ENCODE measurements around the gene AKR1B1. TPM values are rescaled to one million over a fixed set of nuclear protein-coding genes. Genes with fewer than 3 reads are reported as not detected.

Gene AKR1B1
- total RNA-seq, 1 experiment from 2014 or later: 96.2 TPM

GRCh38 chr7:134447383-134447782 lies 11.5 kb downstream of the AKR1B1 start:
- no peaks in the 10 kb centered on the region for H4K20me1 ChIP-seq (ENCODE audit: insufficient read depth, low read depth, low read length)
- H3K4me3 ChIP-seq (ENCODE audit: low read length): no peak overlapping the region
- no peak overlapping the region for H3K4me2 ChIP-seq (ENCODE audit: low read depth, low read length, poor library complexity, severe bottlenecking)
- H3K27ac ChIP-seq (ENCODE audit: low read length): no peak overlapping the region
- no peak overlapping the region for H2AFZ ChIP-seq (ENCODE audit: low read length)
- H3K27me3 ChIP-seq (ENCODE audit: low read length): no peaks in the 10 kb centered on the region
- H3K9me2 ChIP-seq (replicated peaks; ENCODE audit: insufficient read depth, low read length): no peaks in the 10 kb centered on the region
- no peak for DNase-seq
- H3K4me1 ChIP-seq (ENCODE audit: low read length): no peaks in the 10 kb centered on the region
- no peak overlapping the region for H3K9ac ChIP-seq (ENCODE audit: low read length)
- H3K79me2 ChIP-seq (ENCODE audit: low read length): peaks cover 12% of the 10 kb centered on the region
- peaks cover 12% of the 10 kb centered on the region; the same call in 1 of the 2 replicates for H3K36me3 ChIP-seq (ENCODE audit: insufficient read depth, low read length)
- H3K9me3 ChIP-seq (ENCODE audit: low read length): no peaks in the 10 kb centered on the region

- Histone ChIP-seq H3K4me2 (ENCODE audit: low read depth, low read length, poor library complexity, severe bottlenecking) (no peak overlapping the region), H3K4me3 (ENCODE audit: low read length) (no peak overlapping the region), H4K20me1 (ENCODE audit: insufficient read depth, low read depth, low read length) (no peaks in the 10 kb centered on the region), H3K36me3 (ENCODE audit: insufficient read depth, low read length) (peaks cover 12% of the 10 kb centered on the region; the same call in 1 of the 2 replicates), H3K79me2 (ENCODE audit: low read length) (peaks cover 7% of the 10 kb centered on the region), H3K9me3 (ENCODE audit: low read length) (no peaks in the 10 kb centered on the region), H3K27me3 (ENCODE audit: low read length) (no peaks in the 10 kb centered on the region), H3K4me1 (ENCODE audit: low read length) (no peaks in the 10 kb centered on the region), H3K9ac (ENCODE audit: low read length) (no peak overlapping the region), H3K9me2 (replicated peaks; ENCODE audit: insufficient read depth, low read length) (no peaks in the 10 kb centered on the region), H2AFZ (ENCODE audit: low read length) (no peak overlapping the region), H3K27ac (ENCODE audit: low read length) (no peak overlapping the region)
- DNase-seq: no peak
Observed at GRCh38 chr7:134446923-134447322, 12.0 kb downstream of the AKR1B1 start.

GRCh38 chr7:134446446-134446845 lies 12.5 kb downstream of the AKR1B1 start:
- H3K4me3 ChIP-seq (ENCODE audit: low read length): no peak overlapping the region
- no peaks in the 10 kb centered on the region for H3K9me3 ChIP-seq (ENCODE audit: low read length)
- no peak overlapping the region for H2AFZ ChIP-seq (ENCODE audit: low read length)
- DNase-seq: no peak
- H3K79me2 ChIP-seq (ENCODE audit: low read length): peaks cover 2% of the 10 kb centered on the region; the same call in 1 of the 2 replicates
- no peak overlapping the region for H3K4me2 ChIP-seq (ENCODE audit: low read depth, low read length, poor library complexity, severe bottlenecking)
- no peaks in the 10 kb centered on the region for H3K9me2 ChIP-seq (replicated peaks; ENCODE audit: insufficient read depth, low read length)
- H3K36me3 ChIP-seq (ENCODE audit: insufficient read depth, low read length): peaks cover 15% of the 10 kb centered on the region; the same call in 1 of the 2 replicates
- H3K27ac ChIP-seq (ENCODE audit: low read length): no peak overlapping the region
- H3K4me1 ChIP-seq (ENCODE audit: low read length): no peaks in the 10 kb centered on the region
- H3K27me3 ChIP-seq (ENCODE audit: low read length): no peaks in the 10 kb centered on the region
- no peak overlapping the region for H3K9ac ChIP-seq (ENCODE audit: low read length)
- H4K20me1 ChIP-seq (ENCODE audit: insufficient read depth, low read depth, low read length): no peaks in the 10 kb centered on the region

- DNase-seq: no peak
- no peak overlapping the region for H3K4me2 ChIP-seq (ENCODE audit: low read depth, low read length, poor library complexity, severe bottlenecking)
- peaks cover 18% of the 10 kb centered on the region; the same call in 1 of the 2 replicates for H3K36me3 ChIP-seq (ENCODE audit: insufficient read depth, low read length)
- H3K27ac ChIP-seq (ENCODE audit: low read length): no peak overlapping the region
- no peaks in the 10 kb centered on the region for H4K20me1 ChIP-seq (ENCODE audit: insufficient read depth, low read depth, low read length)
- H3K27me3 ChIP-seq (ENCODE audit: low read length): no peaks in the 10 kb centered on the region
- H3K9me3 ChIP-seq (ENCODE audit: low read length): no peaks in the 10 kb centered on the region
- no peaks in the 10 kb centered on the region for H3K4me1 ChIP-seq (ENCODE audit: low read length)
- H2AFZ ChIP-seq (ENCODE audit: low read length): no peak overlapping the region
- H3K4me3 ChIP-seq (ENCODE audit: low read length): no peak overlapping the region
- H3K79me2 ChIP-seq (ENCODE audit: low read length): no peaks in the 10 kb centered on the region
- H3K9me2 ChIP-seq (replicated peaks; ENCODE audit: insufficient read depth, low read length): no peaks in the 10 kb centered on the region
- H3K9ac ChIP-seq (ENCODE audit: low read length): no peak overlapping the region
Observed at GRCh38 chr7:134444961-134445315, 14.0 kb downstream of the AKR1B1 start.

GRCh38 chr7:134444198-134444960 lies 14.5 kb downstream of the AKR1B1 start:
- Histone ChIP-seq H3K9me3 (ENCODE audit: low read length) (no peaks in the 10 kb centered on the region), H3K9me2 (replicated peaks; ENCODE audit: insufficient read depth, low read length) (no peaks in the 10 kb centered on the region), H3K27ac (ENCODE audit: low read length) (no peak overlapping the region), H2AFZ (ENCODE audit: low read length) (no peak overlapping the region), H3K9ac (ENCODE audit: low read length) (no peak overlapping the region), H3K79me2 (ENCODE audit: low read length) (no peaks in the 10 kb centered on the region), H3K4me3 (ENCODE audit: low read length) (no peak overlapping the region), H3K36me3 (ENCODE audit: insufficient read depth, low read length) (peaks cover 18% of the 10 kb centered on the region; the same call in 1 of the 2 replicates), H3K4me1 (ENCODE audit: low read length) (no peaks in the 10 kb centered on the region), H3K4me2 (ENCODE audit: low read depth, low read length, poor library complexity, severe bottlenecking) (no peak overlapping the region), H3K27me3 (ENCODE audit: low read length) (no peaks in the 10 kb centered on the region), H4K20me1 (ENCODE audit: insufficient read depth, low read depth, low read length) (no peaks in the 10 kb centered on the region)
- DNase-seq: no peak

GRCh38 chr7:134443396-134444070 lies 15.4 kb downstream of the AKR1B1 start:
- Histone ChIP-seq H2AFZ (ENCODE audit: low read length) (no peak overlapping the region), H3K4me3 (ENCODE audit: low read length) (no peak overlapping the region), H3K36me3 (ENCODE audit: insufficient read depth, low read length) (peaks cover 18% of the 10 kb centered on the region; the same call in 1 of the 2 replicates)

GRCh38 chr7:134442441-134443220 lies 16.3 kb downstream of the AKR1B1 start:
- Histone ChIP-seq H3K9ac (ENCODE audit: low read length) (no peak overlapping the region), H3K27ac (ENCODE audit: low read length) (no peak overlapping the region), H3K4me2 (ENCODE audit: low read depth, low read length, poor library complexity, severe bottlenecking) (no peak overlapping the region), H2AFZ (ENCODE audit: low read length) (no peak overlapping the region), H3K27me3 (ENCODE audit: low read length) (no peaks in the 10 kb centered on the region), H3K4me1 (ENCODE audit: low read length) (no peaks in the 10 kb centered on the region), H3K79me2 (ENCODE audit: low read length) (no peaks in the 10 kb centered on the region), H4K20me1 (ENCODE audit: insufficient read depth, low read depth, low read length) (no peaks in the 10 kb centered on the region), H3K9me3 (ENCODE audit: low read length) (no peaks in the 10 kb centered on the region), H3K36me3 (ENCODE audit: insufficient read depth, low read length) (peaks cover 14% of the 10 kb centered on the region; the same call in 1 of the 2 replicates), H3K9me2 (replicated peaks; ENCODE audit: insufficient read depth, low read length) (no peaks in the 10 kb centered on the region), H3K4me3 (ENCODE audit: low read length) (no peak overlapping the region)
- no peak for DNase-seq

More at GRCh38 chr7:134443396-134444070, 15.4 kb downstream of the AKR1B1 start:
- H3K79me2 ChIP-seq (ENCODE audit: low read length): no peaks in the 10 kb centered on the region
- DNase-seq: no peak
- no peak overlapping the region for H3K9ac ChIP-seq (ENCODE audit: low read length)
- H3K27me3 ChIP-seq (ENCODE audit: low read length): no peaks in the 10 kb centered on the region
- H3K4me2 ChIP-seq (ENCODE audit: low read depth, low read length, poor library complexity, severe bottlenecking): no peak overlapping the region
- no peak overlapping the region for H3K27ac ChIP-seq (ENCODE audit: low read length)
- no peaks in the 10 kb centered on the region for H3K4me1 ChIP-seq (ENCODE audit: low read length)
- H3K9me3 ChIP-seq (ENCODE audit: low read length): no peaks in the 10 kb centered on the region
- no peaks in the 10 kb centered on the region for H3K9me2 ChIP-seq (replicated peaks; ENCODE audit: insufficient read depth, low read length)
- no peaks in the 10 kb centered on the region for H4K20me1 ChIP-seq (ENCODE audit: insufficient read depth, low read depth, low read length)

GRCh38 chr7:134441264-134441663 lies 17.6 kb downstream of the AKR1B1 start:
- Histone ChIP-seq H3K27me3 (ENCODE audit: low read length) (no peaks in the 10 kb centered on the region), H3K9ac (ENCODE audit: low read length) (no peak overlapping the region), H3K36me3 (ENCODE audit: insufficient read depth, low read length) (peaks cover 10% of the 10 kb centered on the region; the same call in 1 of the 2 replicates), H3K79me2 (ENCODE audit: low read length) (no peaks in the 10 kb centered on the region), H2AFZ (ENCODE audit: low read length) (no peak overlapping the region), H3K4me2 (ENCODE audit: low read depth, low read length, poor library complexity, severe bottlenecking) (no peak overlapping the region), H3K9me3 (ENCODE audit: low read length) (no peaks in the 10 kb centered on the region), H3K27ac (ENCODE audit: low read length) (no peak overlapping the region), H3K4me3 (ENCODE audit: low read length) (no peak overlapping the region), H4K20me1 (ENCODE audit: insufficient read depth, low read depth, low read length) (no peaks in the 10 kb centered on the region), H3K4me1 (ENCODE audit: low read length) (no peaks in the 10 kb centered on the region), H3K9me2 (replicated peaks; ENCODE audit: insufficient read depth, low read length) (no peaks in the 10 kb centered on the region)
- no peak for DNase-seq

All from Karpas-422 (cell line).